Astrocyte (in vitro differentiated cells and primary cell): ENCODE data around the gene POLD2. TPM values are rescaled to one million over a fixed set of nuclear protein-coding genes. Genes with fewer than 3 reads are reported as not detected.

Experiments
- DNase-seq: peaks from one replicate; pipeline ENCODE4 v3.0.0-alpha.2; 2010; ENCODE audit warnings: low read depth
- FAIRE-seq: peaks from 2 replicates; lab custom pipeline; 2011; peaks lifted over from hg19 to GRCh38; lab: Jason Lieb, UNC
- H2AFZ ChIP-seq: 2 replicates; pipeline ENCODE4 v1.6.0; 2012; ENCODE audit warnings: low read depth, low read length, inconsistent platforms
- H3K27ac ChIP-seq: 2 replicates; pipeline ENCODE4 v1.5.1; 2011; ENCODE audit warnings: low read depth, low read length, inconsistent platforms
- H3K27me3 ChIP-seq: 2 replicates; pipeline ENCODE4 v1.6.0; 2011; ENCODE audit warnings: low read length, inconsistent platforms; ENCODE audit not compliant: insufficient read depth
- H3K36me3 ChIP-seq: 2 replicates; pipeline ENCODE4 v1.5.1; 2011; ENCODE audit warnings: low read length, inconsistent platforms; ENCODE audit not compliant: insufficient read depth
- H3K4me1 ChIP-seq: 2 replicates; pipeline ENCODE4 v1.5.1; 2011; ENCODE audit warnings: low read length, inconsistent platforms; ENCODE audit not compliant: insufficient read depth
- H3K4me2 ChIP-seq: 2 replicates; pipeline ENCODE4 v1.6.0; 2012; ENCODE audit warnings: low read length, inconsistent platforms
- H3K4me3 ChIP-seq: 2 replicates; pipeline ENCODE4 v1.5.1; 2011; ENCODE audit warnings: low read depth, mild to moderate bottlenecking, low read length, inconsistent platforms; ENCODE audit not compliant: insufficient read depth
- H3K79me2 ChIP-seq: 2 replicates; pipeline ENCODE4 v1.6.0; 2012; ENCODE audit warnings: mild to moderate bottlenecking, low read length, inconsistent platforms; ENCODE audit not compliant: insufficient read depth
- H3K9ac ChIP-seq: 2 replicates; pipeline ENCODE4 v1.6.0; 2012; ENCODE audit warnings: mild to moderate bottlenecking, low read length, inconsistent platforms
- H3K9me3 ChIP-seq: 2 replicates; pipeline ENCODE4 v1.5.1; 2012; ENCODE audit warnings: low read depth, mild to moderate bottlenecking, low read length, inconsistent platforms; ENCODE audit not compliant: insufficient read depth
- H4K20me1 ChIP-seq: 2 replicates; pipeline ENCODE4 v1.6.0; 2012; ENCODE audit warnings: low read length, inconsistent platforms; ENCODE audit not compliant: insufficient read depth
- H3K27ac Mint-ChIP-seq: one replicate; pipeline ENCODE4 v1.8.0; 2021; ENCODE audit warnings: mild to moderate bottlenecking, mixed read lengths; ENCODE audit not compliant: unreplicated experiment
- H3K27me3 Mint-ChIP-seq: one replicate; pipeline ENCODE4 v1.8.0; 2021; ENCODE audit warnings: low read depth, mixed read lengths; ENCODE audit not compliant: unreplicated experiment
- H3K36me3 Mint-ChIP-seq: one replicate; pipeline ENCODE4 v1.8.0; 2021; ENCODE audit warnings: low read depth, mixed read lengths; ENCODE audit not compliant: unreplicated experiment
- H3K4me1 Mint-ChIP-seq: one replicate; pipeline ENCODE4 v1.8.0; 2021; ENCODE audit warnings: low read depth, mixed read lengths; ENCODE audit not compliant: unreplicated experiment
- H3K4me3 Mint-ChIP-seq: one replicate; pipeline ENCODE4 v1.8.0; 2021; ENCODE audit warnings: mild to moderate bottlenecking, moderate library complexity, mixed read lengths; ENCODE audit not compliant: unreplicated experiment
- H3K9me3 Mint-ChIP-seq: one replicate; pipeline ENCODE4 v1.8.0; 2021; ENCODE audit warnings: mild to moderate bottlenecking, mixed read lengths; ENCODE audit not compliant: unreplicated experiment
- EZH2 ChIP-seq: IDR thresholded peaks from 2 replicates; pipeline ENCODE4 v1.6.1; 2012; ENCODE audit warnings: mild to moderate bottlenecking, low read length, inconsistent platforms; ENCODE audit not compliant: insufficient read depth
- total RNA-seq: library from RNA; stranded (reverse); gene quantifications from 2 replicates; pipeline ENCODE4 v1.2.1, GENCODE V29; 2021
- TF ChIP-seq, protein P1 (sequence below): IDR thresholded peaks from 2 replicates; pipeline ENCODE4 v1.5.1; 2011; ENCODE audit warnings: low read depth, mild to moderate bottlenecking, inconsistent platforms, low read length, moderate library complexity; ENCODE audit not compliant: insufficient read depth

The POLD2 gene
- total RNA-seq, 1 donor from 2014 or later, result 67.7 TPM

- TF ChIP-seq, protein P1, sequence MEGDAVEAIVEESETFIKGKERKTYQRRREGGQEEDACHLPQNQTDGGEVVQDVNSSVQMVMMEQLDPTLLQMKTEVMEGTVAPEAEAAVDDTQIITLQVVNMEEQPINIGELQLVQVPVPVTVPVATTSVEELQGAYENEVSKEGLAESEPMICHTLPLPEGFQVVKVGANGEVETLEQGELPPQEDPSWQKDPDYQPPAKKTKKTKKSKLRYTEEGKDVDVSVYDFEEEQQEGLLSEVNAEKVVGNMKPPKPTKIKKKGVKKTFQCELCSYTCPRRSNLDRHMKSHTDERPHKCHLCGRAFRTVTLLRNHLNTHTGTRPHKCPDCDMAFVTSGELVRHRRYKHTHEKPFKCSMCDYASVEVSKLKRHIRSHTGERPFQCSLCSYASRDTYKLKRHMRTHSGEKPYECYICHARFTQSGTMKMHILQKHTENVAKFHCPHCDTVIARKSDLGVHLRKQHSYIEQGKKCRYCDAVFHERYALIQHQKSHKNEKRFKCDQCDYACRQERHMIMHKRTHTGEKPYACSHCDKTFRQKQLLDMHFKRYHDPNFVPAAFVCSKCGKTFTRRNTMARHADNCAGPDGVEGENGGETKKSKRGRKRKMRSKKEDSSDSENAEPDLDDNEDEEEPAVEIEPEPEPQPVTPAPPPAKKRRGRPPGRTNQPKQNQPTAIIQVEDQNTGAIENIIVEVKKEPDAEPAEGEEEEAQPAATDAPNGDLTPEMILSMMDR, result no peak
- TF ChIP-seq EZH2, result no peak
- Histone ChIP-seq H3K27ac (no peak overlapping the region), H2AFZ (no peak overlapping the region), H3K27me3 (no peaks in the 10 kb centered on the region), H3K9ac (no peak overlapping the region), H3K36me3 (peaks cover 16% of the 10 kb centered on the region), H4K20me1 (peaks cover 12% of the 10 kb centered on the region), H3K4me1 (peaks cover 12% of the 10 kb centered on the region), H3K4me2 (peak overlapping the region; percentile 7), H3K9me3 (no peaks in the 10 kb centered on the region), H3K4me3 (no peak overlapping the region), H3K79me2 (peaks cover 35% of the 10 kb centered on the region)
- peaks cover 18% of the 10 kb centered on the region for H3K36me3 Mint-ChIP-seq
- no peak overlapping the region for H3K4me3 Mint-ChIP-seq
- no peaks in the 10 kb centered on the region for H3K27me3 Mint-ChIP-seq
- DNase-seq (no peak), FAIRE-seq (no peak)
- H3K4me1 Mint-ChIP-seq, result peaks cover 8% of the 10 kb centered on the region
- H3K9me3 Mint-ChIP-seq, result no peaks in the 10 kb centered on the region
- no peak overlapping the region for H3K27ac Mint-ChIP-seq
These were observed 3.0 kb downstream of the POLD2 start for GRCh38 chr7:44120395-44120794.

DNA sequence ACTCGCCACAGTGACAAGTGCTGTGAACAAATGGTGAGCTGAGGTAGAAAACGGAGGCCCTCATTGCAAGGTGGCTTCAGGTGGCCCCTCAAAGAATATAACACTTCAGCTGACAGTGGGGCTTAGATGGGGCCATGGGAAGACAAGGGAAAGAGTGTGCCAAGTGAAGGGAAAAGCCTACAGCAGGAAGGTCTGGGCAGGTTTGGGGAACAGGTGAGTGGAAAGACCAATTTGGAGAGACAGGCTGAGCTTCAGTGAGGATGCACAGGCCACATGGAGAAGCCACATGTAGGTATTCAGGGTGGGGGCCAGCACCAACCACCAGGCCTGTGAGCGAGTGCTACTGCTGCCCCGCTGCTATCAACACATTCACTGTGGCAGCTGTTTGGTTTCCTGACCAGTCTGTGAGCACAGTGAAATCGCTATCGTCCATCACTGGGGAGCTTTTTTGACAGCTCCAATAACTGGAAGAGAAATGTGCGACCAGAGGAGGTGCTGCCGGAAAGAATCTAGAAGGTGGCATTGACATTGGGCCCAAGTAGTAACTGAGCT, 3.4 kb downstream of the POLD2 start:
- Histone ChIP-seq H3K36me3 (peaks cover 16% of the 10 kb centered on the region), H3K9me3 (no peaks in the 10 kb centered on the region), H3K4me1 (peaks cover 12% of the 10 kb centered on the region), H3K4me2 (peak overlapping the region; percentile 7), H3K27ac (no peak overlapping the region), H4K20me1 (peaks cover 17% of the 10 kb centered on the region), H3K9ac (no peak overlapping the region), H3K27me3 (no peaks in the 10 kb centered on the region), H3K79me2 (peaks cover 35% of the 10 kb centered on the region), H3K4me3 (no peak overlapping the region), H2AFZ (no peak overlapping the region)
- FAIRE-seq (no peak), DNase-seq (no peak)
- Mint-ChIP-seq H3K9me3 (no peaks in the 10 kb centered on the region), H3K27ac (no peak overlapping the region), H3K36me3 (peaks cover 18% of the 10 kb centered on the region), H3K27me3 (no peaks in the 10 kb centered on the region), H3K4me3 (no peak overlapping the region), H3K4me1 (peaks cover 8% of the 10 kb centered on the region)
- no peak for TF ChIP-seq EZH2
- TF ChIP-seq, protein P1, result no peak

DNA sequence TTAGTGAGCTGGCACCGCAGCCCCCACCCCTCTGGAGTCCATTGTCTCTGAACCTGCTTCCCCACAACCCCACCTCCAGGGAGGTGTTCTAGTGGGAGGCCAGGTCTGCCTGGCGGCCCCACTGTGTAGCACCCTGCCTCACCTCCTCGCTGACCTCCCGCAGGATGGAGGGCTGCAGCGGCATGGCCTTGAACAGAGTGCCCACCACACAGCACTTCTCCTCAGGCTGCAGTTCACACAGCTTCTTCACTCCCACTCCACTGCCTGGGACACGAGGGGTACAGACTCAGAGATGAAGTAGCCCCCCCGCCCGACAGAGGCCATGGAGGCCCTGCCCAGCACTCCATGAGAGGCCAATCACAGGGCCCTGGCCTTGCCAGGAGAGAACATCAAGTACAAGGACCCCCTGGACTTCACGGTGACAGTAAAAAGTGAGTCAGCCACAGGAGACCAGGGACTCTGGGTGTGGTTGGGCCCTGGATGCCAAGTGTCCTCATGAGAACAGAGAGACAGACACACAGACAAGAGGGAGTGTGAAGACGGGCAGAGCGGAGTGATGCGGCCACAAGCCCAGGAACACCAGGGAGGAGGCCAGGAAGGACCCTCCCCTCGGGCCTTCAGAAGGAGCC, 5.4 kb downstream of the POLD2 start:
- Mint-ChIP-seq H3K36me3 (peaks cover 23% of the 10 kb centered on the region), H3K27ac (peak overlapping the region; percentile 55)
- TF ChIP-seq EZH2, result no peak
- TF ChIP-seq, protein P1, result no peak

More for the DNA sequence above, 5.4 kb downstream of the POLD2 start:
- Histone ChIP-seq H3K79me2 (peaks cover 35% of the 10 kb centered on the region), H2AFZ (no peak overlapping the region), H3K27ac (no peak overlapping the region), H3K36me3 (peaks cover 20% of the 10 kb centered on the region), H3K4me3 (no peak overlapping the region), H3K9ac (no peak overlapping the region), H3K27me3 (no peaks in the 10 kb centered on the region), H4K20me1 (peaks cover 32% of the 10 kb centered on the region), H3K9me3 (no peaks in the 10 kb centered on the region), H3K4me2 (no peak overlapping the region), H3K4me1 (peaks cover 7% of the 10 kb centered on the region)
- H3K4me3 Mint-ChIP-seq, result no peak overlapping the region
- no peak for DNase-seq
- H3K27me3 Mint-ChIP-seq, result no peaks in the 10 kb centered on the region
- H3K9me3 Mint-ChIP-seq, result no peaks in the 10 kb centered on the region
- FAIRE-seq, result no peak
- H3K4me1 Mint-ChIP-seq, result peaks cover 5% of the 10 kb centered on the region
